ENCODE data around the gene USF2. TPM values are rescaled to one million over a fixed set of nuclear protein-coding genes. Genes with fewer than 3 reads are reported as not detected.

USF2 gene
- total RNA-seq, 1 experiment from 2014 or later = 121 TPM

DNA sequence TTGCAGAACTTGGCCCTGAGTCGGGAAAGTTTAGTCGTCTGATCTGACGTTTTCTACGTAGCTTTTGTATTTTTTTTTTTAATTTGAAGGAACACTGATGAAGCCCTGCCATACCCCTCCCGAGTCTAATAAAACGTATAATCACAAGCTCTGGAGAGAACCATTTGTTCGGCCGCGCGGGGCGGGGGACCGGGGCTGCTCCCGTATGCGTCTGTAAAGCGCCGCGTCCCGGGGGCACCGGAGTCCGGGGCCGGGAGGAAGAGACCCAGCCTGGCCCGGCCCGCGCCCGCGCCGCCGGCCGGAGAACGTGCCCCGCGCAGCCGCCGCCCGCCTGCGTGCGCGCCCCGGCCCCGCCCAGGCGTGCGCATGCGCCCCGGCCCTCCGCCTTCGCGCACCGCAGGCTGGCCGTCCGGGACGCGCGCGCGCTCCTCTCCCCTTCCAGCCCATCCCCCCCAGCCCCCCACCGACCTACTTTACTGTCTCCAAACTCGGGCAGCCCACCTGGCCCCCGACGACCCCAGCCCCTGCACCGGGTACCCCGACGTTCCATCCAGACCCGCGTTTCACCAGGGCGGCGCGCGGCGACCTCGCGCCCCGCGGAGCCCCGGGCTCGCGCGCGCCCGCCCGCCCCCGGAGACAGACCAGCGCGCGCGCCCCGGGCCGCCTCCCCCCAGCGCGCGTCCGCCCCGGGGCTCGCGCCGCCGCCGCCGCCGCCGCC, 785 bp upstream of the USF2 start:
- H3K4me3 ChIP-seq (ENCODE audit: low read depth in 2 of 2, low read length in 2 of 2) = peak overlapping the region; percentile 86 to 93
- H3K27me3 ChIP-seq (ENCODE audit: control insufficient read depth, insufficient read depth, low read length) = no peaks in the 10 kb centered on the region
- intact Hi-C loops (cut with micrococcal nuclease; ENCODE audit: unreplicated experiment) (no loop called here), in situ Hi-C loops (cut with HindIII; ENCODE audit: low pct_unique_long_range_greater_than_20kb, low sequenced_read_pairs) (no loop called here)
- POLR2A ChIA-PET = interaction anchor here (0.6 kb wide), 1 partner anchor 799 kb away, joined by 6 read pairs; no protein-coding TSS in a partner anchor
- TF ChIP-seq, protein P1, sequence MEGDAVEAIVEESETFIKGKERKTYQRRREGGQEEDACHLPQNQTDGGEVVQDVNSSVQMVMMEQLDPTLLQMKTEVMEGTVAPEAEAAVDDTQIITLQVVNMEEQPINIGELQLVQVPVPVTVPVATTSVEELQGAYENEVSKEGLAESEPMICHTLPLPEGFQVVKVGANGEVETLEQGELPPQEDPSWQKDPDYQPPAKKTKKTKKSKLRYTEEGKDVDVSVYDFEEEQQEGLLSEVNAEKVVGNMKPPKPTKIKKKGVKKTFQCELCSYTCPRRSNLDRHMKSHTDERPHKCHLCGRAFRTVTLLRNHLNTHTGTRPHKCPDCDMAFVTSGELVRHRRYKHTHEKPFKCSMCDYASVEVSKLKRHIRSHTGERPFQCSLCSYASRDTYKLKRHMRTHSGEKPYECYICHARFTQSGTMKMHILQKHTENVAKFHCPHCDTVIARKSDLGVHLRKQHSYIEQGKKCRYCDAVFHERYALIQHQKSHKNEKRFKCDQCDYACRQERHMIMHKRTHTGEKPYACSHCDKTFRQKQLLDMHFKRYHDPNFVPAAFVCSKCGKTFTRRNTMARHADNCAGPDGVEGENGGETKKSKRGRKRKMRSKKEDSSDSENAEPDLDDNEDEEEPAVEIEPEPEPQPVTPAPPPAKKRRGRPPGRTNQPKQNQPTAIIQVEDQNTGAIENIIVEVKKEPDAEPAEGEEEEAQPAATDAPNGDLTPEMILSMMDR (IDR thresholded peaks at IDR 0.05) = no peak
- no peak for TF ChIP-seq TCF7L2 (IDR thresholded peaks at IDR 0.05; ENCODE audit: low read depth, low read length)
- TF ChIP-seq POLR2AphosphoS5 (IDR thresholded peaks at IDR 0.05; ENCODE audit: low read depth, low read length) = peak; percentile 86
- TF ChIP-seq, protein P2, sequence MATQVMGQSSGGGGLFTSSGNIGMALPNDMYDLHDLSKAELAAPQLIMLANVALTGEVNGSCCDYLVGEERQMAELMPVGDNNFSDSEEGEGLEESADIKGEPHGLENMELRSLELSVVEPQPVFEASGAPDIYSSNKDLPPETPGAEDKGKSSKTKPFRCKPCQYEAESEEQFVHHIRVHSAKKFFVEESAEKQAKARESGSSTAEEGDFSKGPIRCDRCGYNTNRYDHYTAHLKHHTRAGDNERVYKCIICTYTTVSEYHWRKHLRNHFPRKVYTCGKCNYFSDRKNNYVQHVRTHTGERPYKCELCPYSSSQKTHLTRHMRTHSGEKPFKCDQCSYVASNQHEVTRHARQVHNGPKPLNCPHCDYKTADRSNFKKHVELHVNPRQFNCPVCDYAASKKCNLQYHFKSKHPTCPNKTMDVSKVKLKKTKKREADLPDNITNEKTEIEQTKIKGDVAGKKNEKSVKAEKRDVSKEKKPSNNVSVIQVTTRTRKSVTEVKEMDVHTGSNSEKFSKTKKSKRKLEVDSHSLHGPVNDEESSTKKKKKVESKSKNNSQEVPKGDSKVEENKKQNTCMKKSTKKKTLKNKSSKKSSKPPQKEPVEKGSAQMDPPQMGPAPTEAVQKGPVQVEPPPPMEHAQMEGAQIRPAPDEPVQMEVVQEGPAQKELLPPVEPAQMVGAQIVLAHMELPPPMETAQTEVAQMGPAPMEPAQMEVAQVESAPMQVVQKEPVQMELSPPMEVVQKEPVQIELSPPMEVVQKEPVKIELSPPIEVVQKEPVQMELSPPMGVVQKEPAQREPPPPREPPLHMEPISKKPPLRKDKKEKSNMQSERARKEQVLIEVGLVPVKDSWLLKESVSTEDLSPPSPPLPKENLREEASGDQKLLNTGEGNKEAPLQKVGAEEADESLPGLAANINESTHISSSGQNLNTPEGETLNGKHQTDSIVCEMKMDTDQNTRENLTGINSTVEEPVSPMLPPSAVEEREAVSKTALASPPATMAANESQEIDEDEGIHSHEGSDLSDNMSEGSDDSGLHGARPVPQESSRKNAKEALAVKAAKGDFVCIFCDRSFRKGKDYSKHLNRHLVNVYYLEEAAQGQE (IDR thresholded peaks at IDR 0.05; ENCODE audit: insufficient read depth in 1 of 2, low read depth in 2 of 2, low read length in 1 of 2) = no peak
- TF ChIP-seq SIN3A (IDR thresholded peaks at IDR 0.05; ENCODE audit: borderline replicate concordance, insufficient read depth, low read depth, low read length) = 0 out of 2 replicates have a peak, but pooled peaks have one; percentile 85
- CTCF ChIA-PET = interaction anchor here (0.6 to 0.7 kb wide), 4 partner anchors 72 to 227 kb away, joined by 3 to 5 read pairs (median 4); no protein-coding TSS in a partner anchor
- peak overlapping the region; percentile 99 for H3K27ac ChIP-seq (ENCODE audit: low read length)
- peaks cover 25% of the 10 kb centered on the region for H3K4me1 ChIP-seq (ENCODE audit: control insufficient read depth, insufficient read depth, low read length)
- no TSS peak for BruUV-seq (replicated peaks)
- peaks cover 14% of the 10 kb centered on the region; the same call in 1 of the 2 replicates for H3K36me3 ChIP-seq (ENCODE audit: control insufficient read depth, insufficient read depth, low read length)
- peak; percentile 60 for ATAC-seq
- H3K9me3 ChIP-seq (ENCODE audit: control insufficient read depth, insufficient read depth, low read depth, low read length) = no peaks in the 10 kb centered on the region
- DNase-seq (ENCODE audit: low read depth, low spot score) = no peak

DNA sequence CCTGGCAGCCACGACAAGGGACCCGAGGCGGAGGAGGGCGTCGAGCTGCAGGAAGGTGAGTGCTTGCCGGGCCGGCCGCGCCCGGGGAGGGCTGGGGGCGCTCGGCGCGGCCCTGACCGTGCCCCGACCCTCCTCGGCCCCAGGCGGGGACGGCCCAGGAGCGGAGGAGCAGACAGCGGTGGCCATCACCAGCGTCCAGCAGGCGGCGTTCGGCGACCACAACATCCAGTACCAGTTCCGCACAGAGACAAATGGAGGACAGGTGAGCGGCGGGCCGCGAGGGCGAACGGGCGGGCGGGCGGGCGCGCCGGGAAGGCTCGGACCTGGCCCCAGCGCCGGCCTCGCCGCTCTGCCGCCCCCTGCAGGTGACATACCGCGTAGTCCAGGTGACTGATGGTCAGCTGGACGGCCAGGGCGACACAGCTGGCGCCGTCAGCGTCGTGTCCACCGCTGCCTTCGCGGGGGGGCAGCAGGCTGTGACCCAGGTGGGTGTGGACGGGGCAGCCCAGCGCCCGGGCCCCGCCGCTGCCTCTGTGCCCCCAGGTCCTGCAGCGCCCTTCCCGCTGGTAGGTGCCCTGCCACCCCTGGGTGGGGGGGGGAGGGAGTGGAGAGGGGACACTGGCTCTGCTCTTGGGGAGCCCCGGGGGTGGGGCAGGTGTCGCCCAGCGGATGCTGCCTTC, 816 bp downstream of the USF2 start:
- Histone ChIP-seq H3K36me3 (ENCODE audit: control insufficient read depth, insufficient read depth, low read length) (peaks cover 14% of the 10 kb centered on the region; the same call in 1 of the 2 replicates), H3K4me1 (ENCODE audit: control insufficient read depth, insufficient read depth, low read length) (peaks cover 22% of the 10 kb centered on the region), H3K9me3 (ENCODE audit: control insufficient read depth, insufficient read depth, low read depth, low read length) (no peaks in the 10 kb centered on the region), H3K4me3 (ENCODE audit: low read depth in 2 of 2, low read length in 2 of 2) (peak overlapping the region; percentile 57 to 61), H3K27ac (ENCODE audit: low read length) (no peak overlapping the region), H3K27me3 (ENCODE audit: control insufficient read depth, insufficient read depth, low read length) (no peaks in the 10 kb centered on the region)
- intact Hi-C loops (cut with micrococcal nuclease; ENCODE audit: unreplicated experiment) = no loop called here
- peak; percentile 85 for ATAC-seq
- ChIA-PET CTCF (interaction anchor here (0.6 kb wide), 1 partner anchor 16 kb away, joined by 5 read pairs; no protein-coding TSS in a partner anchor), POLR2A (no interaction called here)
- peak; percentile 52 for DNase-seq (ENCODE audit: low read depth, low spot score)
- no TSS peak for BruUV-seq (replicated peaks)
- peak; percentile 95; the same call in 1 of the 2 replicates for TF ChIP-seq SIN3A (IDR thresholded peaks at IDR 0.05; ENCODE audit: borderline replicate concordance, insufficient read depth, low read depth, low read length)
- peak; percentile 34; the same call in 1 of the 2 replicates for TF ChIP-seq POLR2AphosphoS5 (IDR thresholded peaks at IDR 0.05; ENCODE audit: low read depth, low read length)
- TF ChIP-seq TCF7L2 (IDR thresholded peaks at IDR 0.05; ENCODE audit: low read depth, low read length) = no peak
- TF ChIP-seq, protein P2 (IDR thresholded peaks at IDR 0.05; ENCODE audit: insufficient read depth in 1 of 2, low read depth in 2 of 2, low read length in 1 of 2) = 0 out of 4 replicates have a peak, but pooled peaks of 1 of the 2 experiments have one; percentile 30
- TF ChIP-seq, protein P1 (IDR thresholded peaks at IDR 0.05) = peak; percentile 97
- in situ Hi-C loops (cut with HindIII; ENCODE audit: low pct_unique_long_range_greater_than_20kb, low sequenced_read_pairs) = no loop called here

All from Panc1 (cell line).